A673 (cell line): ENCODE results near the gene TAF1C. TPM values are rescaled to one million over a fixed set of nuclear protein-coding genes. Genes with fewer than 3 reads are reported as not detected.

Experiments used
- BruUV-seq: library from RNA; stranded (reverse); fragments of 400-500 nt; replicated peaks from 2 replicates; lab custom pipeline; 2021; lab: Mats Ljungman, UMichigan
- CTCF ChIA-PET: fragments of 300-600 bp; sonication (Branson Sonifier 250); formaldehyde crosslinking; loops from one replicate; lab custom pipeline; 2022; ENCODE audit warnings: antibody characterized with exemption; lab: Charles Lee
- POLR2A ChIA-PET: fragments of 300-600 bp; sonication (Branson Sonifier 250); formaldehyde crosslinking; loops from one replicate; lab custom pipeline; 2022; ENCODE audit warnings: antibody characterized with exemption; ENCODE audit not compliant: low non-redundant PET; lab: Charles Lee
- DNase-seq: peaks from one replicate; pipeline ENCODE4 v3.0.0-alpha.2; 2015; ENCODE audit warnings: low spot score
- H3K27ac ChIP-seq: fragments of 200-600 bp; sonication (generic); 2 replicates; pipeline ENCODE4 v1.5.1; 2016; ENCODE audit warnings: mixed run types, low read depth, mild to moderate bottlenecking, mixed read lengths, antibody characterized with exemption, low read length; ENCODE audit not compliant: poor library complexity, severe bottlenecking
- H3K27me3 ChIP-seq: fragments of 200-600 bp; sonication (generic); replicated peaks from 2 replicates; pipeline ENCODE4 v1.6.1; 2017; ENCODE audit warnings: mixed run types, low read depth, mild to moderate bottlenecking, mixed read lengths, antibody characterized with exemption, low read length; ENCODE audit not compliant: insufficient read depth, poor library complexity
- H3K36me3 ChIP-seq: fragments of 200-600 bp; sonication (generic); 2 replicates; pipeline ENCODE4 v1.6.1; 2016; ENCODE audit warnings: mixed run types, mild to moderate bottlenecking, mixed read lengths, antibody characterized with exemption, low read length; ENCODE audit not compliant: insufficient read depth, poor library complexity, severe bottlenecking
- H3K4me1 ChIP-seq: fragments of 200-600 bp; sonication (generic); 2 replicates; pipeline ENCODE4 v1.6.1; 2017; ENCODE audit warnings: mixed run types, mild to moderate bottlenecking, mixed read lengths, antibody characterized with exemption, low read length; ENCODE audit not compliant: insufficient read depth, poor library complexity, severe bottlenecking
- H3K4me3 ChIP-seq: fragments of 200-600 bp; sonication (generic); 2 replicates; pipeline ENCODE4 v1.5.1; 2016; ENCODE audit warnings: low read depth, mixed run types, mild to moderate bottlenecking, mixed read lengths, low read length; ENCODE audit not compliant: poor library complexity, severe bottlenecking
- H3K9me3 ChIP-seq: fragments of 200-600 bp; sonication (generic); 2 replicates; pipeline ENCODE4 v1.6.1; 2016; ENCODE audit warnings: mixed run types, low read depth, mild to moderate bottlenecking, mixed read lengths, antibody characterized with exemption, low read length; ENCODE audit not compliant: poor library complexity, severe bottlenecking
- CTCF ChIP-seq: fragments of 300-800, 200-600 bp; sonication (generic); conservative IDR thresholded peaks from 2 replicates; pipeline ENCODE4 v1.5.1; 2017; ENCODE audit warnings: low read depth, mild to moderate bottlenecking, antibody characterized with exemption, low read length, moderate library complexity, mixed read lengths
- EZH2 ChIP-seq: fragments of 200-600 bp; sonication (generic); IDR thresholded peaks from 2 replicates; pipeline ENCODE4 v1.6.1; 2017; ENCODE audit warnings: borderline replicate concordance, low read depth, mild to moderate bottlenecking, mixed read lengths, antibody characterized with exemption, low read length; ENCODE audit not compliant: poor library complexity, severe bottlenecking
- intact Hi-C: fragments of 100-400 bp; cut with micrococcal nuclease; formaldehyde crosslinking; loops from one replicate; pipeline ENCODE4 v1.10.0; 2022; ENCODE audit not compliant: unreplicated experiment
- total RNA-seq: library from RNA; stranded (reverse); gene quantifications from 2 replicates; pipeline ENCODE4 v1.2.3, GENCODE V29; 2021

TAF1C gene
- total RNA-seq, 1 experiment from 2014 or later: 58.4 TPM

- Histone ChIP-seq H3K4me1 (no peaks in the 10 kb centered on the region), H3K4me3 (no peak overlapping the region), H3K36me3 (no peaks in the 10 kb centered on the region), H3K27ac (no peak overlapping the region), H3K27me3 (peaks cover 2% of the 10 kb centered on the region), H3K9me3 (no peaks in the 10 kb centered on the region)
- intact Hi-C loops: no loop called here
- no TSS peak for BruUV-seq
- ChIA-PET CTCF (no interaction called here), POLR2A (no interaction called here)
- no peak for DNase-seq
- no peak for TF ChIP-seq EZH2
- no peak for TF ChIP-seq CTCF
These were observed 38.7 kb upstream of the TAF1C start for GRCh38 chr16:84225571-84225970.

- H3K4me3 ChIP-seq: no peak overlapping the region
- H3K27me3 ChIP-seq: no peaks in the 10 kb centered on the region
- H3K27ac ChIP-seq: no peak overlapping the region
- no peak for DNase-seq
- H3K36me3 ChIP-seq: no peaks in the 10 kb centered on the region
- no TSS peak for BruUV-seq
- TF ChIP-seq CTCF (no peak), EZH2 (no peak)
- H3K4me1 ChIP-seq: no peaks in the 10 kb centered on the region
- intact Hi-C loops: no loop called here
- H3K9me3 ChIP-seq: no peaks in the 10 kb centered on the region
- CTCF ChIA-PET: no interaction called here
- POLR2A ChIA-PET: no interaction called here
These were observed 38.3 kb upstream of the TAF1C start for GRCh38 chr16:84225126-84225525.

GRCh38 chr16:84224554-84224953, 37.7 kb upstream of the TAF1C start:
- intact Hi-C loops: no loop called here
- H3K4me1 ChIP-seq: no peaks in the 10 kb centered on the region
- no peaks in the 10 kb centered on the region for H3K9me3 ChIP-seq
- POLR2A ChIA-PET: no interaction called here
- DNase-seq: no peak
- no peak overlapping the region for H3K4me3 ChIP-seq
- H3K27me3 ChIP-seq: no peaks in the 10 kb centered on the region
- TF ChIP-seq CTCF: no peak
- no peak for TF ChIP-seq EZH2
- no peaks in the 10 kb centered on the region for H3K36me3 ChIP-seq
- no TSS peak for BruUV-seq
- no peak overlapping the region for H3K27ac ChIP-seq
- CTCF ChIA-PET: no interaction called here
